ENCODE results near the gene KRTAP9-7.

DNA sequence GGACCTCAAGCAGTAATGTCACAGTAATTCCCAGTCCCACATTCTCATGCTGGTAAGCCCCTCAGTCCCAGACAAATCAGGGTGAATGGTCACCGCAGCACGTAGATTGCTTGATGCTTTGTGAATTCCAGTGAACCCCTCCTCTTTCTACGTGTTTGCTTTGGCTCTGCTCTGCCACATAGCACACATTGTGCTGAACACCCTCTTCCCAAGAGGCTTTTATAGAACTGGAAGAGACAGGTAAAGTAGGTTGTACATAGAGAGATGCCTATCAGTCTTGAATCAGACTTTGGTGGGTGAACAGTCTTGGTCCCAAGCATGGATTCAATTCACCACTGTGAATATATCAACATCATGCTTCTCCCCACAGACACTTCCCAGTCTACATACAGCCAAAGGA is 10.9 kb upstream of the KRTAP9-7 start:
- TF ChIP-seq EZH2phosphoT487 (IDR thresholded peaks at IDR 0.05; ENCODE audit: insufficient read depth, low read depth) (no peak), EZH2 (IDR thresholded peaks at IDR 0.05; ENCODE audit: insufficient read depth, poor library complexity, severe bottlenecking) (no peak)
